DMS114 treated with DMSO at 0.1 percent for 48 hours (cell line): ENCODE measurements around the gene ERG.

ENCODE experiments used
- DNase-seq: peaks from one replicate; lab custom pipeline; 2025; ENCODE audit not compliant: unreplicated experiment; lab: John Stamatoyannopoulos, UW

The ERG gene

GRCh38 chr21:38498057-38498833 lies at the start of gene ERG:
Gene ERG, minus strand, starts transcription at chr21:38498477. Its CDS starts 97 bp downstream, at chr21:38498380.
- no peak for DNase-seq

GRCh38 chr21:38544661-38545060 lies 46.4 kb upstream of the ERG start:
- DNase-seq: no peak

DNA sequence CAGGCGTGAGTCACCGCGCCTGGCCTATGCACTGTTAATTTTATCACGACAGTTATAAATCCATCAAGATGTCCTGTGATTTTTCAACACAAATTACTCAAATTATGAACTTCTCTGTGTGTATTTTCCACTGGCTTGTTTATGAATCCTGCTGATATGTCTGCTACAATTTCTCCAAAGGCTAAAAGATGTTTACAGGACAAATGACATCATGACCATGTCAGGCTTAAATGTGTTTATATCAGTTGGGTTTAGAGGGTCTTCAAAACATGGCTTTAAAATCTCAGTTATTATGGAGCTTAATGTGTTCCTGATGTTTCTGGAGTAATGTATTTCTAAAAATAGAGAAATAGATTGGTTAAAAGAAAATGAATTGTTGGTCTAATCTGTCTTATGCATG lies 44.0 kb upstream of the ERG start:
- no peak for DNase-seq

DNA sequence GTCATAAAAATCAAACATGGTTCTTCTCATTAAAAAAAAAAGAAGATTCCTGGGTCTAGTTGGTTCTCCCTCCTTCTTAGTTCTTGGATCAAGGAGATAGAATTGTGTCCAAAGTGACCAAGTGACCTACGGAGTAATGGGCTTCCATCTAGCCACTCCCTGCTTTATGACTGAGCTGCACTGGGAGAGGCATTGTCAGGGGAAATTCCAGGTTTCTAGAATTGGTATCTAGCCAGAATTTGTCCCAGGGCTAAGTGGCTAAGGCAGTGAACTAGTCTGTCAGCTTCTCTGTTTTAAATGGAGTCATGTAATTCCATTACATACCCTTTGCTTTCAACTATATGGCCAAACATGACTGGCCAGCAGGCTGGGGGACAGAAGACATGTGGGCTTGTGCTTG lies 40.1 kb upstream of the ERG start:
- no peak for DNase-seq

GRCh38 chr21:38534591-38534990 lies 36.3 kb upstream of the ERG start:
- no peak for DNase-seq

GRCh38 chr21:38533887-38534286 lies 35.6 kb upstream of the ERG start:
- no peak for DNase-seq

- DNase-seq: no peak
Measured at GRCh38 chr21:38531591-38531990, 33.3 kb upstream of the ERG start.

GRCh38 chr21:38531039-38531541 lies 32.8 kb upstream of the ERG start:
- no peak for DNase-seq

DNA sequence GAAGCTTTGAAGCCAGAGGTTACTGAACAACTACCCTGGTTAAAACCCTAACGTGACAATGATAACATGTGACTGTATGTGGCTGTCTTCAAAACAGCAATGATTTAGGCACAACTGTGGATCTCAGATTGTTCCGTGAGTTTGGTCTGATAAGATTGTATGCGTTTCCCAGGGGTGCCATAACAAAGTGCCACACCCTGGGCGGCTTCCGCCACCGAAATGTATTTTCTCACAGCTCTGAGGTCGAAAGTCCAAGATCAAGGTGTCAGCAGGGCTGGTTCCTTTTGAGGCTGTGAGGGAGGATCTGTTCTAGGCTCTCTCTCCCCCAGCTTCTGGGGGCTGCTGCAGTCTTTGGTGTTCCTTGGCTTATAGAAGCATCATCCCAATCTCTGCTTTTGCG lies 29.5 kb upstream of the ERG start:
- DNase-seq: no peak

DNA sequence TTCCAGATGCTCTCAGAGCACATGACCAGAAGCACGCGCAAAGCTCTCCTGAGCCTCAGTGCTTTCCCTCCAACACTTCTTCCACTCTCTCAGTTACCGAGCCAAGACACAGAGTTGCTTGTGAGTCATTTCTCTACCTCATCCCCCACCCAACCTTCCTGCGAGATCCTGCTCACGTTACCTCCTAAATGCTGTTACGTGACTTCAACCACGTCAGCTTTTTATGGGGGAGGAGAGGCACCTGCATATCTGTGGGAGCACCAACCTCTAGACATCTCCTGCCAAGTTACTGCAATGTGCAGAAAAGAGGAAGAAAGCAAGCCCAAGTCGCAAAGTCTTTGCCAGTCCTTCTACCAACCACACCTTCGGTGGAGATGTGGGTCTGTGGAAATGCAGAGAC lies 27.2 kb upstream of the ERG start:
- DNase-seq: no peak

DNA sequence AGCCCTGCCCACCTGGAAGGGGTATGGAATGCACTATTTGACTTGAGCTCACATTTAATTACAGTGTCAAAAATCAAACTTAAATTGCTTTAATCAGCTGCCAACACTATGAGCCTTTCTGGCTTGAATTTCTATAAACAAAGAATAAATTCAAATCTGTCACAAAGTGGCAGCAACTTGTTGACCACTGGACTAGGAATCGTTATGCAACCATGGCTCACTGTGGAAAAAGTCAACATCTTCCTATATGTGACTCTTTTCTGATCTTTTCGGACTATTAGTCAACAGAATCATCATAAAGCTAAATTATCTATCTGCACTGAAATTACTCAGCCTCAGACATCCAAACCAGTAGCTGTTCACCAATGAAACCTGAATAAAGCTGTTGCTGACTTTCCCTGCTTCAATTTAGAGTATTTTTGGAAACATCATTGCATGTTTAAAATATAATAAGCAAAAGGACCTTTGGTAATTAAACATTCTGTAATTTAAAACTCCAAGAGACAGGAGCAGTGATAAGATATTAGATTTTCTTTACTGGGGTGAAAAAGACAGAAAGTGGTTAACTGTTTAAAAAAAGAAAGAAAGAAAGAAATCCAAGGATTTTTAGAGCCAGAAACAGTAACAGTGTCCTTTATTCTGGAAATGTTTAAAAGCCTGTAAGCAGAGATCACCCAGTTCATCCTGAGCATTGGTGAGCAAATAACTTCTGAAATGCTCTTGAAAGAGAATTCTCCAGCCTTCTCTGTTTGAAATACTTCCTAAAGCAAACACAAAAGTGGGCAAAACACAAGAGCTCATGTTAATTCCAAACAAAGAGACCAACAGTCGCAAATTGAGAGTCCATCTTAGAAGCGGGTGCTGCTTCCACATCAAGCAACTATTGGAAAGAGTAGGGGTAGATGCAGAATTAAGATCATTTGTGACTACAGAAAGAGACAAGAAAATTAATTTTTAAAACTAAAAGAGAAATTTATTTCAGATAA lies 26.2 kb upstream of the ERG start:
- DNase-seq: no peak

- DNase-seq: no peak
Measured at GRCh38 chr21:38520511-38520910, 22.2 kb upstream of the ERG start.

GRCh38 chr21:38511662-38512243 lies 13.5 kb upstream of the ERG start:
- DNase-seq: no peak

GRCh38 chr21:38511198-38511597 lies 12.9 kb upstream of the ERG start:
- no peak for DNase-seq

DNA sequence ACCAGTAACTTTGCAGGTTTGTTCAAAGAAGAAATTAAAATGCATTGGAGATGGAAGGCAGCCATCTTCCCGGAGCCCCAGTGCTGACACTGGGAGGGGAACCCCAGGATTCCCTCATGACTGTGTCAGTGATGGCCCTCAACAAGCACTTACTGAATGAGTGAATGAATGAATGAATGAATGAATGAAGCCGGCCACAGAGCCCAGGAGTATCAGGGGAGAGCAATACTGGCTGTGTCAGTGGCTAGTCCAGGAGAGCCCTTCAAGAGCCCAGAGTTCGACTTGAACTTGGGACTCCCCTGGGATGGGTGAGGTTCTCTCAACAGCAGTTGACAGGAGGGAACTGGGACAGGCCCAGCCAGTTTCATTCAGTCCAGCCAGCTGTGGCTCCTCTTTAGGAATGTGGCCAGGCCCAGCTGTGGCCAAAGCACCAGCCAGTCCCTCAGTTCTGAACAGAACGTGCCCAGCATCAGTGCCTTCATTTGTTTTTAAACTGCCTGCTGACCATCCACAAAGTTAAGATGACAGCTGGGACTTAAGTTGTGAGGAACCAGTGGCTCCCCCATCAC lies 9.2 kb upstream of the ERG start:
- no peak for DNase-seq

- no peak for DNase-seq
Measured at GRCh38 chr21:38506661-38507281, 8.5 kb upstream of the ERG start.

DNA sequence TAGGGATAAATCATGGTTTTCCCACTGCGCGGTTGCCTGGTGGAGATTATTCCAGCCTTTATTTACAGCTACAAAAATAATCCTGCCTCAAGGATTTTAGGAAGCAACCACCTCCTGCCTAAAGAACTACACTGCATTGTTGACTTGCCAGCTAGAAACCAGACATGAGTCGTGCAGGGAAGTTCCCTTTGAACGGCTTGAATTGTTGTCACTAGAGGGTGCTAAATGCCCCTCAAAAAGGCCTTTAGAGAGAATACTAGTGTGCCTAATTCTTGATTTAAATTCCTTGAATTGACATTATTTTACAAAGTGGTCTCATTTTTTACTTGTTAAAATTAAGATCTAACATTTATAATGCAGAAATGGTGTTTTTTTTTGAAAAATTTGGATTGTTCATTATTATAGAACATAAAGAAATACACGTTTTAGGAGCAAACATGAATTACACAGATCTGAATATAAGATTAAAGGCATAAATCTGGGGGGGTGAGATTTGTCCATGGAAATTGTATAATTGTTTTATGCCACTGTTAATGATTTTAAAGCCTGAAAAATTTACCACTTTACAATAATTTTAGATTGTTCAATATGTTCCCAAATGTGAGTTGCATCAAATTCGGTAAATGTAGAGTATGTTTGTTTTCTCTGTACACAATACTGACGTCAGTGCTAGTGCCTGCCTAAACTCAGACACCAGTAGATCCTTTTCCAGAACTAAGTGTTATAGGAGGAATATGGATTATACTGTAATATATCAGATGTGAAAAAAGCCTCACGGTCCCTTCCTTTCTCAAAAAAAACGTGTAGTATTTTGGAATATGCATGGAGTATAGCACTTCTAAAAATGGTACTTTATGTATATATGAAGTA lies 7.6 kb upstream of the ERG start:
- DNase-seq: peak; percentile 17

DNA sequence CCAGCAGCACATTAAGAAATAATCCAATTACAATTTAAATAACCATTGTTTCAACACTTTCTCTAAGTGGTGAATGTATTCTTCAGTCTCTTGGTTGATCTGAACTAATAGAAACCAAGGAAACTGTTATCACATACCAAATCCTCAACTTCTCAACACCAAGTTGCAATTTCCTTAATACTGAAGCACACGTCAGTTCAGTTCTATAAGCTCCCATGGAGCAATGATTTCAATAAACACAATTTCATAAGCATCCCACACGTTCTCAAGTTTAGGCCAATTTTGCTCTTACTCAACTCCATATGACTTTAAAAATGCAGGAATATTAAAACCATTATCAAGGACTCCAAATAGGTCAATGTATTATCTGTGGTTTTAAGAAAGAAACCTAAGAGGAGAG lies 5.8 kb upstream of the ERG start:
- DNase-seq: no peak

GRCh38 chr21:38503583-38503982 lies 5.3 kb upstream of the ERG start:
- no peak for DNase-seq

DNA sequence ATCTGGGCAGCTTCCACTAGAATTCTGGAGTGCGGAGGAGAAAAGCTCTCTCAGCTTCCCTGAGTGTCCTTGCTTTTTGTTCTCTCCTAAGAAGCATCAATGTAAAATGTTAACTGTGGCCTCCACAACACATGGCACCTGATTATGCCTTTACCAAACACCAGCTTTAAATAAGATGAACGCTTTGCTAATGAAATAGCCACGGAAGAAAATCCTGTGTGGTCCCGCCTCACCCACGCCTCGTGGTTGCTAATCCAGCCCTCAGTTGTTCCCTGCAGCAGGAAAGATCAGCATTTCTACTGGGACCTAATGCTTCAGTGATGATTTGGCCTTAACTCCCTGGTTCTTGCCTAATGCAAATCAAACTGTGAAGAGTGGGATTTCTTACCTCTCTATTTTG lies 1.8 kb upstream of the ERG start:
- DNase-seq: no peak
